Fibroblast of skin of scalp (primary cell): ENCODE data around the gene IQSEC3. TPM values are rescaled to one million over a fixed set of nuclear protein-coding genes. Genes with fewer than 3 reads are reported as not detected.
"Not testable (repeated sequence)": the region's sequence is repeated elsewhere in the genome, so short reads cannot be mapped to it uniquely, and the experiment has no call there.

Experiments used
- DNase-seq: peaks from one replicate; pipeline ENCODE4 v3.0.0-alpha.2; 2013
- polyA plus RNA-seq, 2 experiments: library from polyadenylated mRNA; unstranded; fragments of 120-200 nt; gene quantifications; one replicate each; pipeline ENCODE4 v1.2.1, GENCODE V29; 2013; ENCODE audit not compliant: insufficient read length in 2 of 2

IQSEC3 gene
- 0.19 TPM for polyA plus RNA-seq (2013, experiment 1 of 2; ENCODE audit: insufficient read length)
- 0.35 TPM for polyA plus RNA-seq (2013, experiment 2 of 2; ENCODE audit: insufficient read length)

DNA sequence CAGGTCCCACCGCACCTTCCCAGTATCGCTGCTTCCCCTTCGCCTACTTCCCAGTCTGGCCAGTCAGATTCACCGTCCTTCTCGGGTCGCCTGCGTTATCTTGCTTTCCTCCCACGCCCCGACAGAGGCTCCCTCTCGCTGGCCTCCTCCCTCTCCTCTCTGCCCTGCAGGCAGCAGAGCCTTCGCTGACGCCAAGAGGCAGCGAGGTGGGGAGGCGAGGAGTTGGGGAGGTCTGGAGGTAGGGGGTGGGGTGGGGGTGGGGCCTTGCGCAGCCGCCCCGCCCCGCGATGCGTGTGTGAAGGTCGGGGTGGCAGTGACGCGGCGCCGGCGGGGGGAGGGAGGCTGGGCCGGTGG, at the start of gene IQSEC3:
Gene IQSEC3 (plus strand): TSS at position 340 of the 354 bp plus-strand sequence. CDS start 116 bp downstream, outside the sequence.
- not testable (repeated sequence) for DNase-seq

- not testable (repeated sequence) for DNase-seq
Observed at GRCh38 chr12:17370-18340, 48.9 kb upstream of the IQSEC3 start.

DNA sequence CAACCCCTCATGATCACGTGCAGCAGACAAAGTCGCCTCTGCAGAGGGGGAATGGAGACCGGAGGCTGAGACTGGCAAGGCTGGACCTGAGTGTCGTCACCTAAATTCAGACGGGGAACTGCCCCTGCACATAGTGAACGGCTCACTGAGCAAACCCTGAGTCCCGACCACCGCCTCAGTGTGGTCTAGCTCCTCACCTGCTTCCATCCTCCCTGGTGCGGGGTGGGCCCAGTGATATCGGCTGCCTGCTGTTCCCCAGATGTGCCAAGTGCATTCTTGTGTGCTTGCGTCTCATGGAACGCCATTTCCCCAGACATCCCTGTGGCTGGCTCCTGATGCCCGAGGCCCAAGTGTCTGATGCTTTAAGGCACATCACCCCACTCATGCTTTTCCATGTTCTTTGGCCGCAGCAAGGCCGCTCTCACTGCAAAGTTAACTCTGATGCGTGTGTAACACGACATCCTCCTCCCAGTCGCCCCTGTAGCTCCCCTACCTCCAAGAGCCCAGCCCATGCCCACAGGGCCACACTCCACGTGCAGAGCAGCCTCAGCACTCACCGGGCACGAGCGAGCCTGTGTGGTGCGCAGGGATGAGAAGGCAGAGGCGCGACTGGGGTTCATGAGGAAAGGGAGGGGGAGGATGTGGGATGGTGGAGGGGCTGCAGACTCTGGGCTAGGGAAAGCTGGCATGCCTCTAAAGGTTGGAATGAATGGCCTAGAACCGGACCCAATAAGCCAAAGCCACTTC, 47.6 kb upstream of the IQSEC3 start:
- DNase-seq = not testable (repeated sequence)

GRCh38 chr12:19906-20305, 46.7 kb upstream of the IQSEC3 start:
- DNase-seq = not testable (repeated sequence)

GRCh38 chr12:20757-21156, 45.8 kb upstream of the IQSEC3 start:
- DNase-seq = no peak

- no peak for DNase-seq
Observed at GRCh38 chr12:21301-22189, 45.0 kb upstream of the IQSEC3 start.

- DNase-seq = no peak
Observed at GRCh38 chr12:22190-22529, 44.4 kb upstream of the IQSEC3 start.

DNA sequence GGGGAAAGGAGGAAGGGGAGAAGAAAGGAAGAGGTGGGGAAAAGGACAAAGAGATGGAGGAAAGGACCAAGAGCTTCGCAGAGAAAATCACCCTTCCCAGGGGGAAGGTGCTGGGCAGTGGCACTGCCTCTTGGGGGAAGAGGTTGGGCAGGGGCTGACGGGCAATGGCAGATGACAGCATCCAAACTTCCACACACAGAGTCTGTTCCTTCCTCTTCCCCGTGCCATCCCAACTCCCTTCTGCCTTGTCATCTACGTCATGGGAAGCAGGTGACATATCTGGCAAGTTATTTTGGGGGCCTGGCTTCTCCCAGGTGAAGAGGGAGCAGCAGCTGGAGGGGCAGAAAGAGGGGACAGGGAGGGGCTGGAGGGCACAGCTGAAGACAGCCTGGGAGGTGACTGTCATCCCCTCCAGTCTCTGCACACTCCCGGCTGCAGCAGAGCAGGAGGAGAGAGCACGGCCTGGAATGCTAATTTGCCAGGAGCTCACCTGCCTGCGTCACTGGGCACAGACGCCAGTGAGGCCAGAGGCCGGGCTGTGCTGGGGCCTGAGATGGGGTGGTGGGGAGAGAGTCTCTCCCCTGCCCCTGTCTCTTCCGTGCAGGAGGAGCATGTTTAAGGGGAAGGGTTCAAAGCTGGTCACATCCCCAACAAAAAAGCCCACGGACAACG, 43.9 kb upstream of the IQSEC3 start:
- no peak for DNase-seq

DNA sequence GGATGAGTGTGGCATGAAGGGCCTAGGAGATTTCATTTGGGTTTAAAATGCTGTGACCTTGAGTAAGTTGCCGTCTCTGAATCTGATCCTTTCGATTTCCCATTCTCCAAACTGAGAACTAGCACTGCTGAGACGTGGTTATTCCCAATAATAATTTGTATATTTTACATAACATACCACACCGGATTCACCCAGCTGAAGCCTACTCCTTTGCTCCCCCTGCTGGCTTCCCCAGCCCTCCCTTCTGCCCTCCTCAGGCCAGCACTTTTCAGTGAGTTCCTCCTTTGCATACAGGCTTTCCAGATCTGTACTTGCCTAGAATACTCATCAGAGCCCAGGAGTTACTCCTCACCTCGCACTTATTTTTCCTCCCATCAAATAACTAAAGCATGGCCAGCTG, 38.7 kb upstream of the IQSEC3 start:
- not testable (repeated sequence) for DNase-seq

- not testable (repeated sequence) for DNase-seq
Observed at GRCh38 chr12:38775-39174, 27.8 kb upstream of the IQSEC3 start.

- DNase-seq = not testable (repeated sequence)
Observed at GRCh38 chr12:39555-40265, 26.9 kb upstream of the IQSEC3 start.

- not testable (repeated sequence) for DNase-seq
Observed at GRCh38 chr12:44352-44751, 22.2 kb upstream of the IQSEC3 start.

GRCh38 chr12:45235-45990, 21.2 kb upstream of the IQSEC3 start:
- DNase-seq = not testable (repeated sequence)

GRCh38 chr12:45991-46358, 20.6 kb upstream of the IQSEC3 start:
- not testable (repeated sequence) for DNase-seq

- DNase-seq = not testable (repeated sequence)
Observed at GRCh38 chr12:46542-46941, 20.0 kb upstream of the IQSEC3 start.

DNA sequence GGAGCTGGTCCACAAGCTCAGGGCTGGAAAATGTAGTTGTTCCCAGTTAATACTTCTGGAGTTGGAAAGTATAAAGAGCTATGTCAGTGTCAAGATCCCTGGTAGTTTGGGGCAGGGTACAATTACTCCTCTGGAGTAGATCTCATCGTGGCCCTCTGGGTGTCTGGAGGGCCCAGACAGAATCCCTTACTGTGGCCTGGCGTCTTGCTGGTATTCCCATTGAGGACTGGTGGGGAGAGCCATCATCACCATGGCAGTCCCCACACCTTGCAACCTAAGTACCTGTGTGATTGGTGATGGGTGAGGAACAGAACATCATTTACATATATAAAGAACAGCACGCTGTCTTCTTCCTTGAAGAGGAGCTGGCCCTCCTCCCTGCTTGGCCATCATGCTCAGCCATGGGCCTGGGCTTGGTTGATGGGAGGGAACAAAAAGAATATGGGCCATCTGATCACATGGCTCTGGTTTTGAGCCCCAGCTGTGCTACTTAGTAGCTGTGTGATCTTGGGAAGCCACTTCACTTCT, 18.8 kb upstream of the IQSEC3 start:
- DNase-seq = not testable (repeated sequence)

GRCh38 chr12:49149-49548, 17.4 kb upstream of the IQSEC3 start:
- not testable (repeated sequence) for DNase-seq

DNA sequence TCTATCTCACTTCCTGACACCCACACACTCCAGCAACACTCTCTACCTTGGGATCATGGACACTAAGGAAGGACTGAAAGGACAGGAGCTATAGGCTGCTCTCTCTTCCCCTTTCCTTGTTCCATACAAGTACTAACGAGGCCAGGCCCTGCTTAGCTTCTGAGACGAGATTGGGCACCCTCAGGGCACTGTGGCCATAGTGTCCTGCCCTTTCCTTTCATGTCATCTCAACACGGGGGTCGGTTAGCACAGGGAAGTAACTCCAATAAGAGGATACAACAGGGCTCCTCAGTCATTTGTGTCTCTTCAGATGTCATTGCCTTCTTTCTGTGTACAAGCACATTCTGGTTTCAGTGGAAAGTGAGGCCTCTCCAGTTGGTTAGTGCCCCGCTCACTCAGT, 15.5 kb upstream of the IQSEC3 start:
- DNase-seq = not testable (repeated sequence)

- DNase-seq = not testable (repeated sequence)
Observed at GRCh38 chr12:51962-52361, 14.6 kb upstream of the IQSEC3 start.
